HUDEP-2 (cell line): ENCODE data around the gene SULT1A1.

Experiments used
- DNase-seq, 76 experiments: peaks; one replicate each; lab custom pipeline; 2025; ENCODE audit not compliant: unreplicated experiment in 76 of 76; lab: John Stamatoyannopoulos, UW

SULT1A1 gene

DNA sequence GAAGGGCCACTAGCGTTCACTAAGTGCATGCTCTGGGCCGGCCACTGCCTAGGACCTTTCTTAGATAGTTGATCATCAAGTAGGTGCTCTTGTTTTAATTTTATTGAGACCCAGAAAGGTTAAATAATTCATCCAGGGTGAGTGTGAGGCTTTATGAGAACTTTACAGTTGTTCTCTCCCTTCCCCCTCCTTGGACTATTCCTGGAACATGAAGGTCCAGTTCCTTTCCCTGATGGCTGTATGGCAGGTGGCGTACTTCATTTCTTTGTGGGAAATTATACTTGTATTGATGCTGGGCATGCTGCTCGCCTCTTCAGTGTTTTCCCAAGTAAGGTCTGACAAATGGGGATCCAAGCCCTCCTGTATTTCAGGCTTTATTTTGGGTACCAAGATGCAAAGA, 47.6 kb downstream of the SULT1A1 start:
- DNase-seq: no peak

GRCh38 chr16:28561557-28562187, 48.2 kb downstream of the SULT1A1 start:
- no peak for DNase-seq

DNA sequence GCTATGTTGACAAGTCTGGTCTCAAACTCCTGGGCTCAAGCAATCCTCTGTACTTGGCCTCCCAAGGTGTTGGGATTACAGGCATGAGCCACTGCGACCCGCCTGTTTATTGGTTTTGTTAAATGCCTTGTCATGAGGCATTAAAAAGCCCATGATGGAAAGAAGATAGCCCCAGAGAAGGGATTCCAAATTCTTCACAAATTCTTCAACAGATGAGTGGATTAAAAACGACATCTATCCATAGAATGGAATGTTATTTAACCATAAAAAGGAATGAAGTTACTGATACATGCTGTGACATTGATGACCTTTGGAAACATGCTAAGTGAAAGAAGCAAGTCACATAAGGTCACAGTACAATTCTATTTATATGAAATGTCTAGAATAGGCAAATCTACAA, 51.4 kb downstream of the SULT1A1 start:
- no peak for DNase-seq

DNA sequence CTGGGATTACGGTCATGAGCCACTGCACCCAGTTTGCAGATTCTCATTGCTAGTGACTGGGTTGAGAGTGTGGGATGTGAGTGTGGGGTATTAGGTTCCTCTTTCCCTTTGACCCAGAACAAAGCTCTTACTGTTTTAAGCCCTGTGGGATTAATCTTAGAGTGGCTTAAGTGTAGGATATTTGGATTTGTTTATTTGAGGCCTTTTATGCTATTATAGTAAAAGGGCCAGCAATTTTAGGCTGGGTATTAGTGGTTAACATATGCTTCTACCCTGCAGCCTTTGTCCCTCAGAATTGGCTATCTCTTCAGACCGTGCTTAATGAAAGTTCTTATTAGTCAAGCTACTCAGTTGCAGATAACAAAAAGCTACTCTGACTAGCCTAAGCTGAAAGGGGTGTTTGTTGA, 52.9 kb downstream of the SULT1A1 start:
- no peak for DNase-seq

GRCh38 chr16:28555561-28555960, 54.3 kb downstream of the SULT1A1 start:
- no peak for DNase-seq
